Measurements from ENCODE around the gene HTT. TPM values are rescaled to one million over a fixed set of nuclear protein-coding genes. Genes with fewer than 3 reads are reported as not detected.

HTT gene
- total and polyA plus RNA-seq, 9 of the 15 experiments (the other 6 are each of a cell fraction or from before 2014, with no cell fraction given): 0.66 to 31.6 (median 14.7) TPM

- TF ChIP-seq TGIF2 (CRISPR knock-in tag; IDR thresholded peaks at IDR 0.05) (no peak), HNRNPH1 (optimal IDR thresholded peaks at IDR 0.05; ENCODE audit: low read depth, low read length) (no peak), STAG1 (CRISPR knock-in tag; IDR thresholded peaks at IDR 0.05; ENCODE audit: borderline replicate concordance) (peak; percentile 76; the same call in 1 of the 2 replicates), ZZZ3 (IDR thresholded peaks at IDR 0.05) (no peak), MTF1 (CRISPR knock-in tag; IDR thresholded peaks at IDR 0.05; ENCODE audit: borderline replicate concordance) (no peak), HNRNPK (IDR thresholded peaks at IDR 0.05; ENCODE audit: low read depth, low read length, poor library complexity, severe bottlenecking) (no peak), ZNF165 (CRISPR knock-in tag; IDR thresholded peaks at IDR 0.05; ENCODE audit: borderline replicate concordance) (no peak), ARID1B (IDR thresholded peaks at IDR 0.05) (no peak), ARID4B (CRISPR knock-in tag; IDR thresholded peaks at IDR 0.05) (no peak), ZFPM2 (CRISPR knock-in tag; IDR thresholded peaks at IDR 0.05) (no peak), DPF2 (IDR thresholded peaks at IDR 0.05) (no peak), NEUROD1 (IDR thresholded peaks at IDR 0.05; ENCODE audit: borderline replicate concordance, low read depth, low read length, partially characterized antibody) (no peak), SIN3B (IDR thresholded peaks at IDR 0.05; ENCODE audit: low read depth) (no peak), FOXK2 (conservative IDR thresholded peaks at IDR 0.05 in 1 of 2, IDR thresholded peaks at IDR 0.05 in 1 of 2; ENCODE audit: low read depth in 2 of 2) (no peak), NELFE (IDR thresholded peaks at IDR 0.05; ENCODE audit: insufficient read depth, insufficient read length) (no peak), CREM (IDR thresholded peaks at IDR 0.05; ENCODE audit: low read depth) (peak; percentile 52), POLR2AphosphoS2 (IDR thresholded peaks at IDR 0.05; ENCODE audit: low read length) (no peak), ZNF408 (CRISPR knock-in tag; IDR thresholded peaks at IDR 0.05; ENCODE audit: low read depth) (no peak), RAD51 (IDR thresholded peaks at IDR 0.05; ENCODE audit: borderline replicate concordance, low read depth) (no peak)
- TF ChIP-seq, protein P1, sequence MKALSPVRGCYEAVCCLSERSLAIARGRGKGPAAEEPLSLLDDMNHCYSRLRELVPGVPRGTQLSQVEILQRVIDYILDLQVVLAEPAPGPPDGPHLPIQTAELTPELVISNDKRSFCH (CRISPR knock-in tag; IDR thresholded peaks at IDR 0.05): no peak
- TF ChIP-seq, protein P1 (tag; IDR thresholded peaks at IDR 0.05): no peak
- TF ChIP-seq, protein P2, sequence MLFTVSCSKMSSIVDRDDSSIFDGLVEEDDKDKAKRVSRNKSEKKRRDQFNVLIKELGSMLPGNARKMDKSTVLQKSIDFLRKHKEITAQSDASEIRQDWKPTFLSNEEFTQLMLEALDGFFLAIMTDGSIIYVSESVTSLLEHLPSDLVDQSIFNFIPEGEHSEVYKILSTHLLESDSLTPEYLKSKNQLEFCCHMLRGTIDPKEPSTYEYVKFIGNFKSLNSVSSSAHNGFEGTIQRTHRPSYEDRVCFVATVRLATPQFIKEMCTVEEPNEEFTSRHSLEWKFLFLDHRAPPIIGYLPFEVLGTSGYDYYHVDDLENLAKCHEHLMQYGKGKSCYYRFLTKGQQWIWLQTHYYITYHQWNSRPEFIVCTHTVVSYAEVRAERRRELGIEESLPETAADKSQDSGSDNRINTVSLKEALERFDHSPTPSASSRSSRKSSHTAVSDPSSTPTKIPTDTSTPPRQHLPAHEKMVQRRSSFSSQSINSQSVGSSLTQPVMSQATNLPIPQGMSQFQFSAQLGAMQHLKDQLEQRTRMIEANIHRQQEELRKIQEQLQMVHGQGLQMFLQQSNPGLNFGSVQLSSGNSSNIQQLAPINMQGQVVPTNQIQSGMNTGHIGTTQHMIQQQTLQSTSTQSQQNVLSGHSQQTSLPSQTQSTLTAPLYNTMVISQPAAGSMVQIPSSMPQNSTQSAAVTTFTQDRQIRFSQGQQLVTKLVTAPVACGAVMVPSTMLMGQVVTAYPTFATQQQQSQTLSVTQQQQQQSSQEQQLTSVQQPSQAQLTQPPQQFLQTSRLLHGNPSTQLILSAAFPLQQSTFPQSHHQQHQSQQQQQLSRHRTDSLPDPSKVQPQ (CRISPR knock-in tag; IDR thresholded peaks at IDR 0.05; ENCODE audit: borderline replicate concordance): no peak
Observed at GRCh38 chr4:3106339-3107186, 32.1 kb downstream of the HTT start (continued).
